ENCODE measurements around the gene ICAM5. TPM values are rescaled to one million over a fixed set of nuclear protein-coding genes. Genes with fewer than 3 reads are reported as not detected.

Gene ICAM5
- total RNA-seq, 6 experiments from 2014 or later = 0.06 to 0.27 (median 0.24) TPM; not detected in 3

DNA sequence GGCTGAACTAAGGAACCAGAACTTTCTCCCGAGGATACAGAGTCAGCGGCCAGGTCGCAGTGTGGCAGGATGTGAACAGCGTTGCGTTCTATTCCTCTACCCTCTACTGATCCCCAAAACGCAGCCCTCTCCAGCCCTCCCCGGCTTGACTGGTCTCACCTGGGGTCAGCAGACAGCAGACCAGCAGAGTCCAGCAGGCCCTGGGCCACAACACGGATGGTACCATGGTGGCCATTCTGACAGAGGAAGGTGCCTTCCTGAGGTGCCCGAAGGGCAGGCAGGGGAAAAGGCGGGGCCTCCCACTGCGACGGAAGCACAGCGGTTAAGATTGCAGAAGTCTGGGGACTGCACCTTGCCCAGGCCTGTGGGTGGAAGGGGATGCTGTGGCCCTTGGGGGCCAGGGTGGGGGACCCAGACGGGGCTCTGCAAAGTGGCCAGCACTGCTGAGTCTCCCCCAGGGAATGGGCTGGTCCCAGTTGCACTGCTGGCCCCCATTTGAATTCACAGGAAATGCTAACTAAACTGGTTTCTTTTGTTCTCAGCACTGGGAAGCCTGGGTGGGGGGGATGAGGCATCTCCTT, 49.7 kb downstream of the ICAM5 start, which contains the start of gene ICAM3:
TSS of gene ICAM3 (minus strand) at position 245 of the 581 bp plus-strand sequence. CDS start at position 235, 10 bp downstream.
- peak in 1 of 3 donors; percentile 71 for DNase-seq
- no peaks in the 10 kb centered on the region for H3K36me3 ChIP-seq
- H3K4me1 ChIP-seq = peaks cover 0 to 18% (median 9%) of the 10 kb centered on the region in 4 donors
- WGBS (ENCODE audit: insufficient coverage, low coverage, low lambda C conversion rate, missing lambda C conversion rate) = 40% methylated on average over 3 of the region's 14 CpGs
- H3K4me3 ChIP-seq = peak within 1 kb of the TSS in 1 of 3 donors; percentile 10
- no peak for ATAC-seq
- TF ChIP-seq, protein P1, sequence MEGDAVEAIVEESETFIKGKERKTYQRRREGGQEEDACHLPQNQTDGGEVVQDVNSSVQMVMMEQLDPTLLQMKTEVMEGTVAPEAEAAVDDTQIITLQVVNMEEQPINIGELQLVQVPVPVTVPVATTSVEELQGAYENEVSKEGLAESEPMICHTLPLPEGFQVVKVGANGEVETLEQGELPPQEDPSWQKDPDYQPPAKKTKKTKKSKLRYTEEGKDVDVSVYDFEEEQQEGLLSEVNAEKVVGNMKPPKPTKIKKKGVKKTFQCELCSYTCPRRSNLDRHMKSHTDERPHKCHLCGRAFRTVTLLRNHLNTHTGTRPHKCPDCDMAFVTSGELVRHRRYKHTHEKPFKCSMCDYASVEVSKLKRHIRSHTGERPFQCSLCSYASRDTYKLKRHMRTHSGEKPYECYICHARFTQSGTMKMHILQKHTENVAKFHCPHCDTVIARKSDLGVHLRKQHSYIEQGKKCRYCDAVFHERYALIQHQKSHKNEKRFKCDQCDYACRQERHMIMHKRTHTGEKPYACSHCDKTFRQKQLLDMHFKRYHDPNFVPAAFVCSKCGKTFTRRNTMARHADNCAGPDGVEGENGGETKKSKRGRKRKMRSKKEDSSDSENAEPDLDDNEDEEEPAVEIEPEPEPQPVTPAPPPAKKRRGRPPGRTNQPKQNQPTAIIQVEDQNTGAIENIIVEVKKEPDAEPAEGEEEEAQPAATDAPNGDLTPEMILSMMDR (IDR thresholded peaks at IDR 0.05) = no peak
- TF ChIP-seq POLR2A (IDR thresholded peaks at IDR 0.05) = no peak
- intact Hi-C loops (cut with DNase I) = loop anchor here in 1 of 2 donors (10.0 kb wide), 1 partner anchor 45 kb away; the partner anchor contains the start of gene TYK2
- no peaks in the 10 kb centered on the region for H3K9me3 ChIP-seq
- no peaks in the 10 kb centered on the region for H3K27me3 ChIP-seq
- peak within 1 kb of the TSS in 1 of 3 donors; percentile 47 for H3K27ac ChIP-seq

DNA sequence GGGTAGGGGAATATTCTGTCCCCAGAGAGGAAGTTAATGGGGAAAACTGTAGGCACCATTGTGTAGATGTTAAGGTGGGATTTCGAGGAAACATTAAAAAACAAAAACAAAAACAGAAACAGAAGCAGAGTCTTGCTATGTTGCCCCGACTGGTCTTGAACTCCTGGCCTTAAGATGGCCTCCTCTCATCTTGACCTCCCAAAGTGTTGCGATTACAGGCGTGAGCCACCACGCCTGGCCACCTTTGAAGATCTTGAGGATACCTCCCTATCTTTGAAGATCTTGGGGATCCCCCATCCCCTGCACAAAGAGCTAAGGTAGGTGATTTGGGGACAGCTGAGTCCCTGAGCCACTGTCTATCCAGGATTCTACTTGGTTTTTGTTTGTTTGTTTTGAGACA, 50.2 kb downstream of the ICAM5 start:
- Histone ChIP-seq H3K4me1 (peaks cover 0 to 18% (median 9%) of the 10 kb centered on the region in 4 donors), H3K36me3 (no peaks in the 10 kb centered on the region), H3K4me3 (no peak overlapping the region), H3K9me3 (no peaks in the 10 kb centered on the region), H3K27ac (no peak overlapping the region), H3K27me3 (no peaks in the 10 kb centered on the region)
- DNase-seq (no peak), ATAC-seq (no peak)
- 57% methylated on average over 1 of the region's 5 CpGs for WGBS (ENCODE audit: insufficient coverage, low coverage, low lambda C conversion rate, missing lambda C conversion rate)
- intact Hi-C loops (cut with DNase I) = loop anchor here in 1 of 2 donors (10.0 kb wide), 1 partner anchor 45 kb away; the partner anchor contains the start of gene TYK2
- TF ChIP-seq POLR2A (IDR thresholded peaks at IDR 0.05) = no peak

DNA sequence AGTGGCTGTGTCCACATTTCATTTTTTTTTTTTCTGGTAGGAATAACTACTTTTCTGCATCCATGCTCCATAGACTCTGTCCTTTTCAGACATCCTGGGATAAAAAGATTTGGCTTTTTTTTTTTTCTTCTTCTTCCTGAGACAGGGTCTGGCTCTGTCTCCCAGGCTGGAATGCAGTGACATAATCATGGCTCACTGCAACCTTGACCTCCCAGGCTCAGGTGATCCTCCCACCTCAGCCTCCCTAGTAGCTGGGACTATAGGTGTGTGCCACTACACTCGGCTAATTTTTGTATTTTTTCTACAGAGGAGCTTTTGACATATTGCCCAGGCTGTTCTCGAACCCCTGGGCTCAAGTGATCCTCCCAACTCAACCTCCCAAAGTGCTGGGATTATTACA, 53.7 kb downstream of the ICAM5 start:
- 54% methylated on average over 2 of the region's 2 CpGs for WGBS (ENCODE audit: insufficient coverage, low coverage, low lambda C conversion rate, missing lambda C conversion rate)
- intact Hi-C loops (cut with DNase I) = no loop called here
- DNase-seq = no peak
- no peak overlapping the region for H3K4me3 ChIP-seq
- no peak for ATAC-seq
- H3K4me1 ChIP-seq = peaks cover 0 to 13% (median 6%) of the 10 kb centered on the region in 4 donors
- no peaks in the 10 kb centered on the region for H3K36me3 ChIP-seq
- H3K27ac ChIP-seq = no peak overlapping the region
- H3K27me3 ChIP-seq = no peaks in the 10 kb centered on the region
- no peak for TF ChIP-seq POLR2A (IDR thresholded peaks at IDR 0.05)
- TF ChIP-seq, protein P1 (IDR thresholded peaks at IDR 0.05) = no peak
- H3K9me3 ChIP-seq = no peaks in the 10 kb centered on the region

DNA sequence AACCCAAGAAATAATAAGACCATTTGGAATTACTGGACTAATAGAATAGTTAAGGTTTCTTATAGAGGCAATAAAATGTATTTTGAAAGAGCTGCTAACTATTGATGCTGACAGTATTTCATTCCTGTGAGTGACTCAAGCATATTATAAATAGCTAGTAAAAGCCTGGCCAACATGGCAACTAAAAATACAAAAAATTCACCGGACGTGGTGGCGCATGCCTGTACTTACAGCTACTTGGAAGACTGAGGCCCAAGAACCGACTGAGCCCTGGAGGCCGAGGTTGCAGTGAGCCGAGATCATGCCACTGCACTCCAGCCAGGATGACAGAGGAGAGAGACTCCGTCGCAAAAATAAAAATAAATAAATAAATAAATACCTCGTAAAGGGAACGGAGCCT, 55.0 kb downstream of the ICAM5 start:
- intact Hi-C loops (cut with DNase I) = no loop called here
- no peak for TF ChIP-seq POLR2A (IDR thresholded peaks at IDR 0.05)
- TF ChIP-seq, protein P1 (IDR thresholded peaks at IDR 0.05) = no peak
- Histone ChIP-seq H3K27ac (no peak overlapping the region), H3K36me3 (no peaks in the 10 kb centered on the region), H3K9me3 (no peaks in the 10 kb centered on the region), H3K4me1 (peaks cover 0 to 13% (median 6%) of the 10 kb centered on the region in 4 donors), H3K4me3 (no peak overlapping the region), H3K27me3 (no peaks in the 10 kb centered on the region)
- WGBS (ENCODE audit: insufficient coverage, low coverage, low lambda C conversion rate, missing lambda C conversion rate) = 98% methylated on average over 8 of the region's 10 CpGs
- DNase-seq (no peak), ATAC-seq (no peak)

Small RNAs within 50 kb of the gene (small RNA-seq; reads per million reads assigned to genes)
- 0 reads per million in 2 experiments for gene AC011511.1
- 0 reads per million in 2 experiments for gene AC011511.4

Other genes starting within 250 kb of the ICAM5 start
- 100 to 1,000 TPM in 1 of 6 experiments, 10 to 100 TPM in 5; 68.5 to 119 (median 88.9) TPM for gene SHFL, start 203.6 kb upstream of the ICAM5 start, total RNA-seq
- 10 to 100 TPM; 12.6 to 18.6 (median 15.0) TPM for gene ANGPTL6, start 187.3 kb upstream of the ICAM5 start, total RNA-seq
- gene PPAN, start 183.6 kb upstream of the ICAM5 start, total RNA-seq = 10 to 100 TPM; 11.2 to 19.9 (median 18.4) TPM
- 1 to 10 TPM; 2.9 to 6.8 (median 5.0) TPM for gene P2RY11, start 178.3 kb upstream of the ICAM5 start, total RNA-seq
- 100 to 1,000 TPM in 2 of 6 experiments, 10 to 100 TPM in 4; 68.5 to 142 (median 81.4) TPM for gene EIF3G, start 170.1 kb upstream of the ICAM5 start, total RNA-seq
- 10 to 100 TPM; 12.6 to 37.3 (median 24.4) TPM for gene DNMT1, start 95.0 kb upstream of the ICAM5 start, total RNA-seq
- gene S1PR2, start 58.6 kb upstream of the ICAM5 start, total RNA-seq = 1 to 10 TPM; 1.7 to 6.6 (median 4.1) TPM
- 100 to 1,000 TPM in 1 of 6 experiments, 10 to 100 TPM in 5; 33.7 to 109 (median 38.2) TPM for gene MRPL4, start 37.7 kb upstream of the ICAM5 start, total RNA-seq
- gene ICAM1, start 18.8 kb upstream of the ICAM5 start, total RNA-seq = 100 to 1,000 TPM in 1 of 6 experiments, 10 to 100 TPM in 4, 1 to 10 TPM in 1; 4.6 to 186 (median 38.5) TPM
- gene ICAM4, start 3.0 kb upstream of the ICAM5 start, total RNA-seq = 1 to 10 TPM in 1 of 6 experiments, under 1 TPM in 2, not detected in 3; 0.62 to 1.6 (median 0.80) TPM
- gene ZGLP1, start 19.9 kb downstream of the ICAM5 start, total RNA-seq = 1 to 10 TPM in 5 of 6 experiments, under 1 TPM in 1; 0.62 to 4.4 (median 1.5) TPM
- 10 to 100 TPM in 4 of 6 experiments, 1 to 10 TPM in 2; 8.9 to 17.1 (median 10.7) TPM for gene FDX2, start 26.1 kb downstream of the ICAM5 start, total RNA-seq
- gene RAVER1, start 43.6 kb downstream of the ICAM5 start, total RNA-seq = 1 to 10 TPM; 5.2 to 9.5 (median 7.1) TPM
- gene ICAM3, start 49.7 kb downstream of the ICAM5 start, total RNA-seq = 10 to 100 TPM; 11.4 to 35.5 (median 22.4) TPM
- gene TYK2, start 90.6 kb downstream of the ICAM5 start, total RNA-seq = 100 to 1,000 TPM in 1 of 6 experiments, 10 to 100 TPM in 5; 63.9 to 106 (median 72.9) TPM
- 10 to 100 TPM; 39.6 to 74.9 (median 50.1) TPM for gene CDC37, start 113.6 kb downstream of the ICAM5 start, total RNA-seq
- gene PDE4A, start 130.6 kb downstream of the ICAM5 start, total RNA-seq = 1 to 10 TPM; 1.2 to 5.8 (median 2.7) TPM
- gene KEAP1, start 213.4 kb downstream of the ICAM5 start, total RNA-seq = 10 to 100 TPM; 36.7 to 60.7 (median 41.2) TPM
- gene S1PR5, start 227.5 kb downstream of the ICAM5 start, total RNA-seq = under 1 TPM in 5 of 6 experiments, not detected in 1; 0.20 to 0.43 (median 0.35) TPM